Peyer's patch (tissue), 4 donors: Measurements from ENCODE around the gene OPCML. TPM values are rescaled to one million over a fixed set of nuclear protein-coding genes. Genes with fewer than 3 reads are reported as not detected.

Experiments
- DNase-seq, 3 donors: peaks; one replicate each; pipeline ENCODE4 v3.0.0-alpha.2; 2017 to 2019
- H3K27ac ChIP-seq, 4 donors: fragments of 200-600 bp; sonication (generic); one replicate each; pipeline ENCODE4 v1.5.1; 2016 to 2019
- H3K27me3 ChIP-seq, 2 donors: fragments of 200-600 bp; sonication (generic); one replicate each; pipeline ENCODE4 v1.5.1; 2019
- H3K36me3 ChIP-seq, 3 donors: fragments of 200-600 bp; sonication (generic); one replicate each; pipeline ENCODE4 v1.5.1; 2016 to 2019
- H3K4me1 ChIP-seq, 4 donors: fragments of 200-600 bp; sonication (generic); one replicate each; pipeline ENCODE4 v1.5.1; 2016 to 2019
- H3K4me3 ChIP-seq, 4 donors: fragments of 200-600 bp; sonication (generic); 1 replicate in 3 of 4; 2 replicates in 1 of 4; pipeline ENCODE4 v1.5.1; 2016 to 2019; ENCODE audit warnings: mild to moderate bottlenecking in 1 of 4
- H3K9me3 ChIP-seq, 4 donors: fragments of 200-600 bp; sonication (generic); one replicate each; pipeline ENCODE4 v1.5.1; 2016 to 2019; ENCODE audit warnings: mild to moderate bottlenecking in 1 of 4
- CTCF ChIP-seq, 6 experiments: fragments of 450-650 bp in 4 of 6; fragments of 200-600 bp in 2 of 6; sonication (generic) in 1 of 6; IDR thresholded peaks; one replicate each; pipeline ENCODE4 v1.5.1; 2017 to 2019; ENCODE audit warnings: antibody characterized with exemption in 6 of 6, mild to moderate bottlenecking in 3 of 6, moderate library complexity in 1 of 6
- POLR2A ChIP-seq, 2 donors: fragments of 450-650 bp; IDR thresholded peaks; one replicate each; pipeline ENCODE4 v1.5.1; 2017; ENCODE audit warnings: antibody characterized with exemption in 2 of 2, mild to moderate bottlenecking in 2 of 2, moderate library complexity in 2 of 2
- total RNA-seq, 4 donors: library from RNA; depleted of rRNA; stranded (reverse); fragments of >200 nt; gene quantifications; one replicate each; pipeline ENCODE4 v1.1.0, GENCODE V29; 2016

OPCML gene
- total RNA-seq, 4 donors from 2014 or later = not detected

GRCh38 chr11:132607575-132607974, 924.7 kb downstream of the OPCML start:
- Histone ChIP-seq H3K4me1 (no peaks in the 10 kb centered on the region), H3K36me3 (no peaks in the 10 kb centered on the region), H3K27me3 (no peaks in the 10 kb centered on the region), H3K27ac (no peak overlapping the region), H3K4me3 (no peak overlapping the region), H3K9me3 (no peaks in the 10 kb centered on the region)
- no peak for DNase-seq
- TF ChIP-seq CTCF (IDR thresholded peaks at IDR 0.05) (no peak), POLR2A (IDR thresholded peaks at IDR 0.05) (no peak)

DNA sequence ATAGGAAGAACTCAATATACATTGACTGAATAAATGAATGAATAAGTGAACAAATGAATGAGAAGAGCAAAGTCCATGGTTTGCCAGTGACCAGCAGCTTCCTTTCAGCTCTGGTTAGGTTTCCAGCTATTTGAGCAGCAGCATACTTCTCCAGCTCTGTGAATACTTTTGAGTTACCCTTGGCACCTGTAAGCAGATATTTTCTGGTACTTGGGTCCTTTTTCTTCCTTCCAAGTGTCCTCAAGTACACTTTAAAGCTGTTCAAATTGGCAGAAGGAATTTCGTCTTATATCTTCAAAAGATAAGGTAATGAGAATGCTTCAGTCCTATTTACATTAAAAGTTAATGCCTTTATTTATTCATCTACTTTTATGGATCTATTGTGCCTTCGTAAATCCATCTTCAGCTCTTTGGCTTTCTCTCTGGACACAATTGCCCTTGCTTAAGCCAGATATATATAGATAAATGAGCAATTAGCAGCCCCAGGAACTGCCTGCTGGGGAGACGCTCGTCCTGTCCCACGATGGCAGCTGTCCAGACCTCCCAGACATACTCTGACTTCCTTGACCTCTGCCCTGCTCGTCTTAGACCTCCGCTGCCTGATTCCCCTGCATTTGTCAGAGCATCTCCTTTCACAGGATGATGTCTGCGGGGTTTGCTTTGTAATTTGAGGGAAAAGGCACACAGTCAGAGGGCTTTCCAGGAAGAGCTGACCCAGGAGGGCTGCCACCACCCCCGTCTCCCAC, 926.3 kb downstream of the OPCML start:
- Histone ChIP-seq H3K36me3 (no peaks in the 10 kb centered on the region), H3K4me1 (no peaks in the 10 kb centered on the region), H3K27me3 (no peaks in the 10 kb centered on the region), H3K4me3 (no peak overlapping the region), H3K9me3 (no peaks in the 10 kb centered on the region), H3K27ac (no peak overlapping the region)
- DNase-seq = no peak
- TF ChIP-seq CTCF (IDR thresholded peaks at IDR 0.05) = no peak
- TF ChIP-seq POLR2A (IDR thresholded peaks at IDR 0.05) = no peak

DNA sequence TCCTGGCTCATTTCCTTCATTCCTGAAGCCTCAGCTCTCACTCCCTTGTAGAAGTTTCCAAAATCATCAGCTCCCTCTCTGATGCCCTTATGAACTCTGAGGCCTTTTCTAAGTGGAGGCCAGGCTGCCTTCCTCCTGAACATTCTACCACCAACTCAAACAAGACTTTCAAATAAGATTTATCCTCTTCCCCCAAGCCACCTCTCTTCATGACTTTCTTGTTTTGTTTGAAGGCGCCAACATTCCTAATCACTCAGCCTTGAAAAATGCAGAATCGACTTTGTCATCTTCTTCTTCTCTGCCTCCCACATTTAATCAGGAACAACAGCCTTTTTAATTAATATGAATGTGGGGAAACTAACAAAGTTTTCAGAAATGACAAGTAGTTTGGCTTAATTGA, 927.9 kb downstream of the OPCML start:
- Histone ChIP-seq H3K27me3 (no peaks in the 10 kb centered on the region), H3K9me3 (no peaks in the 10 kb centered on the region), H3K27ac (no peak overlapping the region), H3K4me3 (no peak overlapping the region), H3K4me1 (no peaks in the 10 kb centered on the region), H3K36me3 (no peaks in the 10 kb centered on the region)
- DNase-seq = no peak
- TF ChIP-seq CTCF (IDR thresholded peaks at IDR 0.05) (no peak), POLR2A (IDR thresholded peaks at IDR 0.05) (no peak)

DNA sequence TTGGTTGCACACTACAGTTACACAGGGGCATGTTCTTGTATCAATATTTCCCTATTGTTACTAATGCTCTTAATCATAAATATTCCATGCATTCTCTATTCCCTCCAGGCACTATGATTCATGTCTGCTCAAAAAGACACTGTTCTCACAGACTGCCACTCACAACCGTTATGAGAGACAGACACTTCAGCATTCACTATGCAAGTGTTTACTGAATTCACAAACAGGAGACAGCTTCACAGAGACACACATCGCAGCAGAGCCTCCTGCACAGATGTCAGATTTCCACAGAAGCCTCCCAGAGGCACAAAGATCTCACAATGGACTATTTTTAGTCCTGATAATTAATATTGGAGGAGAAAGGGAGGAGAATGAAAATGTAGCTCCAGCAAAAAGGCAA, 930.4 kb downstream of the OPCML start:
- Histone ChIP-seq H3K4me3 (no peak overlapping the region), H3K27me3 (no peaks in the 10 kb centered on the region), H3K9me3 (no peaks in the 10 kb centered on the region), H3K27ac (no peak overlapping the region), H3K36me3 (no peaks in the 10 kb centered on the region), H3K4me1 (no peaks in the 10 kb centered on the region)
- TF ChIP-seq POLR2A (IDR thresholded peaks at IDR 0.05) = no peak
- no peak for DNase-seq

- Histone ChIP-seq H3K27me3 (no peaks in the 10 kb centered on the region), H3K36me3 (no peaks in the 10 kb centered on the region), H3K27ac (no peak overlapping the region), H3K4me1 (no peaks in the 10 kb centered on the region), H3K9me3 (no peaks in the 10 kb centered on the region), H3K4me3 (no peak overlapping the region)
- no peak for TF ChIP-seq CTCF (IDR thresholded peaks at IDR 0.05)
- TF ChIP-seq POLR2A (IDR thresholded peaks at IDR 0.05) = no peak
- DNase-seq = no peak
These were observed 936.6 kb downstream of the OPCML start for GRCh38 chr11:132595711-132596134.

DNA sequence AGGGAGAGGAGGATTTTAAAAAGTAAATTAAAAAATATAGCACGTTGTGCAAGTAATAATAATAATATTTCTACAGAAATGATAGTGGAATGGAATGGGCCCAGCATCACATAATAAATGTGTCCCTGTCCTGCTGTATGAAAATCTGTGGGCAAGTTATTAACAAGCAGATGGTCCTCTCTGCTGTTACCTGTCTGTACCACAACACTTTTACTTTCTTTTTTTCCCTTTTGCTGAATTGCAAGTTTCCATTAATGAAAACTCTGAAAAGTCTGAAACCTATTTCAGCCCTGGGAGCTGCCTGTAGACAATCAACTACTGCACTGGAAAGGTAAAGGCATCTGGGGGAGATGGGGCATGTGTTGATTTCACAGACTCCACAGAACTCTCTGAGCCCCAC, 937.1 kb downstream of the OPCML start:
- Histone ChIP-seq H3K27me3 (no peaks in the 10 kb centered on the region), H3K9me3 (no peaks in the 10 kb centered on the region), H3K4me3 (no peak overlapping the region), H3K36me3 (no peaks in the 10 kb centered on the region), H3K27ac (no peak overlapping the region), H3K4me1 (no peaks in the 10 kb centered on the region)
- TF ChIP-seq CTCF (IDR thresholded peaks at IDR 0.05) (no peak), POLR2A (IDR thresholded peaks at IDR 0.05) (no peak)
- no peak for DNase-seq
